Erythroblast (primary cell): ENCODE measurements around the gene TNNC2.

Source experiments
- GATA1 ChIP-seq: IDR thresholded peaks from 2 replicates; pipeline ENCODE4 v1.6.1; 2011; ENCODE audit warnings: low read depth, mild to moderate bottlenecking, control low read depth, low read length, moderate library complexity
- POLR2A ChIP-seq: IDR thresholded peaks from 2 replicates; pipeline ENCODE4 v1.6.1; 2011; ENCODE audit warnings: mild to moderate bottlenecking, low read length

DNA sequence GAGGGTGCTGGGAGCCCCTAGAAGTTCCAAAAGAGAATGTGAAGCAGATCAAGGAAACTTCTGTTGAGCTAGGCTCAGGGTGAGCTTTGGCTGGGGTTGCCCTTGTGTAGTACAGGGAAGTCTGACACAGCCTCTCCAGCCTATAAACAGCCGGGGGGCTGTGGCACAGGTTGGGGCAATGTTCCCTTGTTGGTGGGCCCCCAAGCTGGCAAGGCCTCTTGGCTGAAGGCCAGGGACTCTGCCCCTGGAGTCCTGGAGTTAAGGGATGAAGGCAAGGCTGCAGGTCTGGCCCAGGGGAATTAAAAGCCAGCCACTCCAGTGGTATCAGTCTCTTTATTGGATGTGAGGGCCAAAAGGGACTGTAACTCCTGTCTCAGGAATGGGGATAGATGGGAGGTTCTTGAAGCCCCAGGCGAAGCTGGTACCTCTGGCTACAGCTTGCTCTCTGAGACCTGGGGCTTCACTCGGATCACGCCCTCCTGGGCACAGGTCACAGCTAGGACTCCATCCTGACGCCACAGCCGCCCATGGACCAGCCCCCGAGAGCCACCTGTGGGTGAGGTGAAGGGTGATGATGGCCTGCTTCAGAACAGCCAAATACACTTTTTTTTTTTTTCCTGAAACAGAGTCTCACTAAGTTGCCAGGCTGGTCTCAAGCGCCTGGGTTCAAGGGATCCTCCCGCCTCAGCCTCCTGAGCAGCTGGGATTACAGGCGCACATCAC is 14.5 kb upstream of the TNNC2 start:
- TF ChIP-seq POLR2A: no peak
- no peak for TF ChIP-seq GATA1
